Lower leg skin (tissue), 3 donors: Measurements from ENCODE around the gene CSMD2.

ENCODE experiments used
- POLR2A ChIP-seq, 2 donors: fragments of 450-650 bp; IDR thresholded peaks; one replicate each; pipeline ENCODE4 v1.6.1; 2016 to 2017; ENCODE audit warnings: antibody characterized with exemption in 2 of 2, mild to moderate bottlenecking in 1 of 2, moderate library complexity in 1 of 2
- TF ChIP-seq, protein P1 (sequence below), 3 donors: fragments of 450-650 bp; IDR thresholded peaks; one replicate each; pipeline ENCODE4 v1.5.1; 2016; ENCODE audit warnings: antibody characterized with exemption in 3 of 3, mild to moderate bottlenecking in 3 of 3, moderate library complexity in 2 of 3

DNA sequence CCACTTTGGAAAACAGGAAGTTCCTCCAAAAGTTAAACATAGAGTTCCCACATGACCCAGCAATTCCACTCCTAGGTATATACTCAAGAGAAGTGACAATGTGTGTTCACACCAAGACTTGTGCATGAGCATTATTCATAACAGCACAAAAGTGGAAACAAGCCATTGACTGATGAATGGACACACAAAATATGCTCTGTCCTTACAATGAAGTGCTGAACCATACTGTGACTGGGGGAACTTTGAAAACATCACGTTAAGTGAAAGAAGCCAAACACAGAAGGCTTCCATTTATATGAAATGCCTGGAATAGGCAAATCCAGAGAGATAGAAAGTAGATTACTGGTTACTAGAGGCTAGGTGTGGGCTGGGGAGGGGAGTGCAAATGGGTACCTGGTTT, 542.3 kb downstream of the CSMD2 start:
- TF ChIP-seq, protein P1, sequence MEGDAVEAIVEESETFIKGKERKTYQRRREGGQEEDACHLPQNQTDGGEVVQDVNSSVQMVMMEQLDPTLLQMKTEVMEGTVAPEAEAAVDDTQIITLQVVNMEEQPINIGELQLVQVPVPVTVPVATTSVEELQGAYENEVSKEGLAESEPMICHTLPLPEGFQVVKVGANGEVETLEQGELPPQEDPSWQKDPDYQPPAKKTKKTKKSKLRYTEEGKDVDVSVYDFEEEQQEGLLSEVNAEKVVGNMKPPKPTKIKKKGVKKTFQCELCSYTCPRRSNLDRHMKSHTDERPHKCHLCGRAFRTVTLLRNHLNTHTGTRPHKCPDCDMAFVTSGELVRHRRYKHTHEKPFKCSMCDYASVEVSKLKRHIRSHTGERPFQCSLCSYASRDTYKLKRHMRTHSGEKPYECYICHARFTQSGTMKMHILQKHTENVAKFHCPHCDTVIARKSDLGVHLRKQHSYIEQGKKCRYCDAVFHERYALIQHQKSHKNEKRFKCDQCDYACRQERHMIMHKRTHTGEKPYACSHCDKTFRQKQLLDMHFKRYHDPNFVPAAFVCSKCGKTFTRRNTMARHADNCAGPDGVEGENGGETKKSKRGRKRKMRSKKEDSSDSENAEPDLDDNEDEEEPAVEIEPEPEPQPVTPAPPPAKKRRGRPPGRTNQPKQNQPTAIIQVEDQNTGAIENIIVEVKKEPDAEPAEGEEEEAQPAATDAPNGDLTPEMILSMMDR (IDR thresholded peaks at IDR 0.05), result no peak
- TF ChIP-seq POLR2A (IDR thresholded peaks at IDR 0.05), result no peak
